Left hindlimb (tissue), 1 donor: ENCODE data around the gene RPL36AL.

Experiments used
- DNase-seq: peaks from one replicate; pipeline ENCODE4 v3.0.0-alpha.2; 2018

The RPL36AL gene

DNA sequence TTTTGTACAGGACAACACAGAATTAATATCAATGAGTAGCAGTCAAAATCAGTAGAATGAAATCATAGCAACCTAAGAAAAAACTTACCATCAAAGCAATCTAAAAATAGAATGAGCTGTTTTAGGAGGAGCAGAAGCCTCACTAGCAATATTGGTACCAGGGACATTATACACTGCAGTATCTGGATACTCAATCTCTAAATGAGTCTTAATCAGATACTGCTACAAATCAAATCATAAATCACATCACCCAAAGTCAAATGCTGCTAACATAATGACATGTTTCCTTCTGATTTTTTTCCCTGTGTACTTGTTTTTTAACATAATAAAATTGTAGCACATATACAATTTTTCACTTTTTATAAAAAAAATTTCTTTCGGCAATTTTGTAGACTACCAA, 42.3 kb downstream of the RPL36AL start:
- no peak for DNase-seq

DNA sequence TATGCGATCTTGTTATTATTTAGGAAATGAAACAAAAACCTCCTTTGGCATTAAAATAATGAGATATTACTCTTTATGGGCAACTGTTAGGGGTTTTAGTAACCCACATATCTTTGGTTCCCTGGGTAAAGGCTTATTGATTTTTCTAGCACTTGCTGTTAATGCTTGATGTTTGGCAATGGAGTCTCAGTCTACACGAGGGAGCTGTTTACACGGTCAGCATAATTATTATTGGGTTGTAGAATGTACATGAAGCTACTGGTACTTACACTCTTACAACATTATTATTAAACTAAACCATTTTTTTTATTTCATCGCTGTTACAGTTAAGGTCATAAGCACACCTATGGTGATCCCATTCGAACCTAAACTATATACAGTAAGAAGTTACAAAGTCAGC, 46.4 kb downstream of the RPL36AL start:
- DNase-seq = no peak

DNA sequence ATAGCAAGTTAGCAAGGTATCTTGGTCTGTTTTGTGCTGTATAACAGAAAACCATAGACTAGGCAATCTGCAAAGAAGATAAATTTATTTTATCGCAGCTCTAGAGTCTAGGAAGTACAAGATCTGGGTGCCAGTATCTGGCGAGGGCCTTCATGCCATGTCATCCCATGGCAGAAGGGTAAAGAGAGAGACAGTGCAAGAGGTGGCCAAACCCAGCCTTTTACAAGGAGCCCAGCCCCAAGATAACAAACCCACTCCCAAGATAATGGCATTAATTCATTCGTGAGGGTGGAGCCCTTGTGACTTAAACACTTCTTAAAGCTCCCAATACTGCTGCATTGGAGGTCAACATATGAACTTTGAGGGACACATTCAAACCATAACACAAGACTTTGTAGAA, 51.1 kb downstream of the RPL36AL start:
- DNase-seq = no peak
